Dendritic cell treated with granulocyte-macrophage colony-stimulating factor and Interleukin-4, amounts not matched to agents 40 ng/mL and 50 ng/mL, for 4 days (primary cell): ENCODE data around the gene TST.

Experiments
- H3K27ac Mint-ChIP-seq: one replicate; pipeline ENCODE4 v1.8.0; 2022; ENCODE audit warnings: mild to moderate bottlenecking, mixed read lengths
- H3K27me3 Mint-ChIP-seq: one replicate; pipeline ENCODE4 v1.8.0; 2022; ENCODE audit warnings: mild to moderate bottlenecking, mixed read lengths
- H3K36me3 Mint-ChIP-seq: one replicate; pipeline ENCODE4 v1.8.0; 2022; ENCODE audit warnings: low read depth, mixed read lengths
- H3K4me1 Mint-ChIP-seq: one replicate; pipeline ENCODE4 v1.8.0; 2022; ENCODE audit warnings: low read depth, mixed read lengths
- H3K4me3 Mint-ChIP-seq: one replicate; pipeline ENCODE4 v1.8.0; 2022; ENCODE audit warnings: mild to moderate bottlenecking, moderate library complexity, mixed read lengths
- H3K9me3 Mint-ChIP-seq: one replicate; pipeline ENCODE4 v1.8.0; 2022; ENCODE audit warnings: mixed read lengths
- intact Hi-C: fragments of 100-400 bp; cut with micrococcal nuclease; formaldehyde crosslinking; loops from one replicate; pipeline ENCODE4 v1.15.0; 2022

Gene TST

GRCh38 chr22:37019309-37020191 lies at the start of gene TST, which contains the start of gene MPST:
Gene TST, minus strand, starts transcription at chr22:37019447. Its CDS starts 715 bp downstream, at chr22:37018732.
Gene MPST, plus strand, starts transcription at chr22:37019742. Its CDS starts 95 bp downstream, at chr22:37019837.
- H3K4me1 Mint-ChIP-seq: peaks cover 57% of the 10 kb centered on the region
- H3K4me3 Mint-ChIP-seq: peak within 1 kb of the TSS; percentile 97
- H3K36me3 Mint-ChIP-seq: peaks cover 41% of the 10 kb centered on the region
- no peaks in the 10 kb centered on the region for H3K27me3 Mint-ChIP-seq
- intact Hi-C loops: loop anchor here (2.0 kb wide), 1 partner anchor 31 kb away; the partner anchor contains the start of gene KCTD17
- no peaks in the 10 kb centered on the region for H3K9me3 Mint-ChIP-seq
- H3K27ac Mint-ChIP-seq: peak within 1 kb of the TSS; percentile 91

- Mint-ChIP-seq H3K27ac (no peak overlapping the region), H3K4me1 (no peaks in the 10 kb centered on the region), H3K27me3 (peaks cover 41% of the 10 kb centered on the region), H3K9me3 (no peaks in the 10 kb centered on the region), H3K36me3 (peaks cover 10% of the 10 kb centered on the region), H3K4me3 (no peak overlapping the region)
- intact Hi-C loops: no loop called here
Observed at GRCh38 chr22:37068859-37069258, 49.6 kb upstream of the TST start.

- no peaks in the 10 kb centered on the region for H3K4me1 Mint-ChIP-seq
- no peak overlapping the region for H3K27ac Mint-ChIP-seq
- H3K4me3 Mint-ChIP-seq: no peak overlapping the region
- intact Hi-C loops: no loop called here
- no peaks in the 10 kb centered on the region for H3K9me3 Mint-ChIP-seq
- peaks cover 41% of the 10 kb centered on the region for H3K27me3 Mint-ChIP-seq
- peaks cover 24% of the 10 kb centered on the region for H3K36me3 Mint-ChIP-seq
Observed at GRCh38 chr22:37067428-37067827, 48.2 kb upstream of the TST start.

- intact Hi-C loops: no loop called here
- H3K9me3 Mint-ChIP-seq: no peaks in the 10 kb centered on the region
- no peak overlapping the region for H3K27ac Mint-ChIP-seq
- H3K27me3 Mint-ChIP-seq: peaks cover 41% of the 10 kb centered on the region
- H3K4me1 Mint-ChIP-seq: no peaks in the 10 kb centered on the region
- H3K36me3 Mint-ChIP-seq: peaks cover 39% of the 10 kb centered on the region
- no peak overlapping the region for H3K4me3 Mint-ChIP-seq
Observed at GRCh38 chr22:37065961-37066360, 46.7 kb upstream of the TST start.

- no peak overlapping the region for H3K4me3 Mint-ChIP-seq
- no peak overlapping the region for H3K27ac Mint-ChIP-seq
- intact Hi-C loops: no loop called here
- H3K4me1 Mint-ChIP-seq: no peaks in the 10 kb centered on the region
- no peaks in the 10 kb centered on the region for H3K9me3 Mint-ChIP-seq
- H3K27me3 Mint-ChIP-seq: peaks cover 34% of the 10 kb centered on the region
- H3K36me3 Mint-ChIP-seq: peaks cover 46% of the 10 kb centered on the region
Observed at GRCh38 chr22:37065180-37065579, 45.9 kb upstream of the TST start.

- H3K36me3 Mint-ChIP-seq: peaks cover 53% of the 10 kb centered on the region
- intact Hi-C loops: no loop called here
Observed at GRCh38 chr22:37064553-37064952, 45.3 kb upstream of the TST start.

GRCh38 chr22:37063431-37064420 lies 44.5 kb upstream of the TST start:
- Mint-ChIP-seq H3K27ac (no peak overlapping the region), H3K9me3 (no peaks in the 10 kb centered on the region), H3K27me3 (peaks cover 22% of the 10 kb centered on the region), H3K4me1 (no peaks in the 10 kb centered on the region), H3K4me3 (no peak overlapping the region), H3K36me3 (peaks cover 61% of the 10 kb centered on the region)
- intact Hi-C loops: no loop called here

More at GRCh38 chr22:37064553-37064952, 45.3 kb upstream of the TST start:
- no peaks in the 10 kb centered on the region for H3K4me1 Mint-ChIP-seq
- H3K27me3 Mint-ChIP-seq: peaks cover 28% of the 10 kb centered on the region
- H3K27ac Mint-ChIP-seq: no peak overlapping the region
- no peaks in the 10 kb centered on the region for H3K9me3 Mint-ChIP-seq
- H3K4me3 Mint-ChIP-seq: no peak overlapping the region

GRCh38 chr22:37062702-37063381 lies 43.6 kb upstream of the TST start:
- H3K36me3 Mint-ChIP-seq: peaks cover 70% of the 10 kb centered on the region
- peaks cover 13% of the 10 kb centered on the region for H3K27me3 Mint-ChIP-seq
- no peaks in the 10 kb centered on the region for H3K9me3 Mint-ChIP-seq
- H3K4me1 Mint-ChIP-seq: no peaks in the 10 kb centered on the region
- no peak overlapping the region for H3K4me3 Mint-ChIP-seq
- H3K27ac Mint-ChIP-seq: no peak overlapping the region
- intact Hi-C loops: no loop called here

GRCh38 chr22:37062376-37062675 lies 43.1 kb upstream of the TST start:
- Mint-ChIP-seq H3K36me3 (peaks cover 75% of the 10 kb centered on the region), H3K27me3 (peaks cover 8% of the 10 kb centered on the region), H3K4me1 (no peaks in the 10 kb centered on the region), H3K9me3 (no peaks in the 10 kb centered on the region), H3K27ac (no peak overlapping the region), H3K4me3 (no peak overlapping the region)
- intact Hi-C loops: no loop called here

- Mint-ChIP-seq H3K4me1 (no peaks in the 10 kb centered on the region), H3K4me3 (no peak overlapping the region), H3K9me3 (no peaks in the 10 kb centered on the region), H3K27me3 (peaks cover 2% of the 10 kb centered on the region), H3K27ac (no peak overlapping the region), H3K36me3 (peaks cover 80% of the 10 kb centered on the region)
- intact Hi-C loops: no loop called here
Observed at GRCh38 chr22:37061611-37062375, 42.5 kb upstream of the TST start.

GRCh38 chr22:37060801-37061610 lies 41.8 kb upstream of the TST start:
- no peaks in the 10 kb centered on the region for H3K27me3 Mint-ChIP-seq
- peaks cover 88% of the 10 kb centered on the region for H3K36me3 Mint-ChIP-seq
- H3K27ac Mint-ChIP-seq: no peak overlapping the region
- no peaks in the 10 kb centered on the region for H3K4me1 Mint-ChIP-seq
- H3K9me3 Mint-ChIP-seq: no peaks in the 10 kb centered on the region
- intact Hi-C loops: no loop called here
- no peak overlapping the region for H3K4me3 Mint-ChIP-seq

- peaks cover 99% of the 10 kb centered on the region for H3K36me3 Mint-ChIP-seq
- H3K27me3 Mint-ChIP-seq: no peaks in the 10 kb centered on the region
- H3K27ac Mint-ChIP-seq: no peak overlapping the region
- no peak overlapping the region for H3K4me3 Mint-ChIP-seq
- H3K4me1 Mint-ChIP-seq: no peaks in the 10 kb centered on the region
- intact Hi-C loops: no loop called here
- no peaks in the 10 kb centered on the region for H3K9me3 Mint-ChIP-seq
Observed at GRCh38 chr22:37059876-37060449, 40.7 kb upstream of the TST start.
